Measurements from ENCODE around the gene AHCYL1. TPM values are rescaled to one million over a fixed set of nuclear protein-coding genes. Genes with fewer than 3 reads are reported as not detected.
"Not testable (repeated sequence)": the region's sequence is repeated elsewhere in the genome, so short reads cannot be mapped to it uniquely, and the experiment has no call there.

AHCYL1 gene
- 123 TPM for total RNA-seq
- long read RNA-seq, full-length matches to known transcripts, result 40 of 91 reads
- long read RNA-seq, partial matches to known transcripts, result 28 of 91 reads
- long read RNA-seq, other reads (novel, unspliced or antisense), result 23 of 91 reads

GRCh38 chr1:109984456-109985246 lies at the start of gene AHCYL1:
Gene AHCYL1 (plus strand): TSS chr1:109984765. CDS start chr1:109985053, 288 bp downstream.
- DNase-seq (ENCODE audit: low spot score), result peak; percentile 100

- DNase-seq (ENCODE audit: low spot score), result peak; percentile 81
Observed at GRCh38 chr1:109935451-109935900, 49.1 kb upstream of the AHCYL1 start.

DNA sequence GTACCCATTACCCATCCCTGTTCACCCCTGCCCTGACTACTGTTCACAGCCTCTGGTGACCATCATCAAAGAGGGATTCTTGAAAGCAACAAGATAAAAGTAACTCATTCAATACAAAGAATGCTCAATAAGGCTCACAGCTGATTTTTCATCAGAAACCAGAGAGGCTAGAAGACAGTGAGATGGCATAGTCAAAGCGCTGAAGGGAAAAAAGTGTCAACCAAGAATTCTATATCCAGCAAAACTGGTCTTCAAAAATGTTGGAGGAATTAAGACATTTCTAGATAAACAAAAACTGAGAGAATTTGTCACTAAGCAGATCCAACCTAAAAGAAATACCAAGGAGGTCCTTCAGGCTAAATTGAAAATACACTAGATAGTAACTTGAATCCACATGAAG lies 46.8 kb upstream of the AHCYL1 start:
- no peak for DNase-seq (ENCODE audit: low spot score)

DNA sequence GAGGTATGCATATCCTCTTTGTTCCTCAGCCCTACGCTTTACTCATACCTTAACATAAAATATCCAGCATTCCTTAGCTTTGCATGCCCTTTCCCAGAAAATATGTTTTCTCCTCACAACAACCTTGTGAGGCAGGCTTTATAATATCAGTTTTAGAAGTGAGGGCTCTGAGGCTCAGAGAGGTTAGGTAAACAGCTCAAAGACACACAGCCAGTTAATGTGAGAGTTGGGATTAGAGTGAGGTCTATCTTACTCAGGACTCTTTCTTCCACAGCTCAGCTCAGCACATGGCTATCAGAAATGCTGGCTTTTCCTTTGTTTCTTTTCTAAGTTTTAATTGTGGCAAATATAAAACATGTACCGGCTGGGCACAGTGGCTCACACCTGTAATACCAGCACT lies 46.0 kb upstream of the AHCYL1 start:
- DNase-seq (ENCODE audit: low spot score), result no peak

DNA sequence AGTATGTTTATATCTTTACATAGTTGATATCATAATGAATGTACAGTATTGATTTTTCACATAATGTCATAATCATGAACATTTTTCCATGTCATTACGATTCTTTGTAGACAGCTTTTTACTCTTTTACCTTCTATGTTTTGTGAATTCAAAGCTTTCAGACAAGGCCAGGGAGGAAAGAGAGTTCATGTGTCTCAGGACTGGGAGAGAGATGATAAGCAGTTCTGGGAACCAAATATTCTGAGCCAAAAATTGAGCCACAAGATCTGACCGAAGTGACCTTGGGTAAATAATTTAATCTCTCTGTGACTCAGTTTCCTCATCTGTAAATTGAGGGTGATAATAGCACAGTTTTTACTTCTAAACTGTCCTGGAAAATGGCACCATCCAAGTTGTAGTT lies 42.1 kb upstream of the AHCYL1 start:
- DNase-seq (ENCODE audit: low spot score), result no peak

- no peak for DNase-seq (ENCODE audit: low spot score)
Observed at GRCh38 chr1:109944541-109944940, 40.0 kb upstream of the AHCYL1 start.

- no peak for DNase-seq (ENCODE audit: low spot score)
Observed at GRCh38 chr1:109946511-109946910, 38.1 kb upstream of the AHCYL1 start.

DNA sequence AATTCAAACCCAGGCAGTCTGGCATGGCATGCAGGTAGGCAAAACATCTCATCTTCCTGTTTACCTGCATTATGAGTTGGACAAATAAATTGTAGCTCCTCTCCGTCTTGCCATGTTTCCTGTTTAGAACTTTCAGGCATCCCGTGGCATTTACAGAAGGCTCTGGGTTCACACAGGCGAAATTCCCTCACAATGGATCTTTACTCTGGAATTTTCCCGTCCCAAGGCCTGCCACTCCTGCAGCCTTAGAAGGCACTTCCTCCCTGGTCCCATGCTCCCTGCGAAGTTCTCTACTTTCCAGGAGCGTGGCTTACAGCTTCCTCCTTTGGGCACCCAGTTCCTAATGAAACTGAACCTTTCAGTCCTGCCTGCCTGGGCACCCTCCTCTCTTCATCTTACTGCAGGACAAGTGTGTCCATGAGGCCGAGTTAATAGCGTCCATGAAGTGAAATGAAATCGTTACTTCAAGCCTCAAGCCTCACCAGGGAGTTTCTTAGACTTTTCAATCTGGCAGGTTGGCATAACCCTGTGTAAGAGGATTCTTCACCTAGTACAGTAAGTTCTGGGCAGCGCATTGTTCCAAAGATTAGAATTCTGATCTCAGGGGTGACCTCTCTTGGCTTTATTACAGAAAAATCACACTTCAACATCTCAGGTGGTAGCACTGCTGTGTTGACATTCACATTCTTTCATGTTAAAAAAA lies 36.8 kb upstream of the AHCYL1 start:
- no peak for DNase-seq (ENCODE audit: low spot score)

GRCh38 chr1:109948285-109948630 lies 36.3 kb upstream of the AHCYL1 start:
- no peak for DNase-seq (ENCODE audit: low spot score)

DNA sequence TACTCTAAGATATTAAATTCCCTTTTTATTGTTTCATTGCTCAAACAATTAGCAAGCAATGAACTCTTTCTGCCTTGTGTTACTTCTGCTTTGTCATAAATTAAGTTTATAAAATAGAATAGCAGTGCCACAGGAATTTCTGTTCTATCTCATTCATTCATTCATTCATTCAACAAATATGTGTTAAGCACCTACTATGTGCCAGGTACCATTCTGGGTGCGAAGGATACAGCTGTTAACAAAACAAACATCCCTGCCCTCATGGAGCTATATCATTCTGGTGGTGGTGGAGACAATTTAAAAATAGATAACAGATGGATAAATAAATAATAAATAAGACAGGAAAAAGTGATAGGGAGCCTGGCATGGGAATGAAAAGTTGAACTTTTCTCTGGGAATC lies 34.5 kb upstream of the AHCYL1 start:
- DNase-seq (ENCODE audit: low spot score), result no peak

DNA sequence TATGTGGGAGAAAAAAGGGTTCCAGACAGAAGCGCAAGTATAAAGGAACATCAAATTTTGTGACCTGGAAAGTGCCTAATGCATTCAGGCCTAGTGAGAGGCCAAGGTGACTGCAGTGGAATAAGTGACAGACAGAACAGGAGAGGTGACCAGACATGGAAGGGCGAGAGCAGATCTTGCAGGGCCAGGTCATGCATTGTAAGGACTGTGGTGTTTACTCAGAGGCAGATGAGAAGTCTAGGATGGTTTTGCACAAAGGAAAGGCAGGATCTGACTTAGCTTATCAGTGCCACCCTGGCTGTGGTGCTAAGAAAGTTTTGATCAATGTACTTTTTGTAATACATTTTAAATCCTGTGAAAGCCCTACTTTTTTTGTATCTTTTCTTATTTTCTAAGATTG lies 34.1 kb upstream of the AHCYL1 start:
- no peak for DNase-seq (ENCODE audit: low spot score)

DNA sequence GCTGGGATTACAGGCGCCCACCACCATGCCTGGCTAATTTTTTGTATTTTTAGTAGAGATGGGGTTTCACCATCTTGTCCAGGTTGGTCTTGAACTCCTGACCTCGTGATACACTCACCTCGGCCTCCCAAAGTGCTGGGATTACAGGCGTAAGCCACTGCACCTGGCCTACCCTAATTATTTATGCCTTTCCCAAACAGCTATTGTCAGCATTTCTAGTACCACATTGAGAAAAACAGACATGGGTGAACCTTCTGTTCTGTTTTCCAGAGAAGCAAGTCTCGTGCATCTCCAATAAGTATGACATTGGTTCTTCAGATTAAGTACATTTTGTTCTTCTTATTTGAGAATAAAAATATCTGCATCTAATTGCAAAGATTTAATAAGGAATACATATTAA lies 33.1 kb upstream of the AHCYL1 start:
- not testable (repeated sequence) for DNase-seq (ENCODE audit: low spot score)

DNA sequence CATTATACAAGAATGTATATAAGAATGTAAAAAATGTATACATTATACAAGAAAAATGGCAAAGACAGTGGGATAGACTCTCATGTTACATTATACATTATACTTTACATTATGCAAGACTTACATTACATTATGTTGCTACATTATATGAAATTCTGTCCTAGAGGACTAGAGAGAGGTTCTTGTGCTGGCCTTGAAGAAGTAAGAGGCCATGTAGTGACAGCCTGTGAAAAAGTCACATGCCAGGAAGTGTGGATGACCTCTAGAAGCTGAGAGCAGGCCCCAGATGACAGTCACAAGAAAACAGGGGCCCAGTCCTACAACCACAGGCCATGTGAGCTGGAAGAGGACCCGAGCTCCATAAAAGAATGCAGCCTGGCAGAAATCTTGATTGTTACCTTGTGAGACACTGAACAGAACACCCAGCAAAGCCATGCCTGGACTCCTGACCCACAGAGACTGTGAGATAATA lies 30.5 kb upstream of the AHCYL1 start:
- DNase-seq (ENCODE audit: low spot score), result no peak

GRCh38 chr1:109959632-109959973 lies 25.0 kb upstream of the AHCYL1 start:
- no peak for DNase-seq (ENCODE audit: low spot score)

GRCh38 chr1:109959974-109960744 lies 24.4 kb upstream of the AHCYL1 start:
- DNase-seq (ENCODE audit: low spot score), result no peak

DNA sequence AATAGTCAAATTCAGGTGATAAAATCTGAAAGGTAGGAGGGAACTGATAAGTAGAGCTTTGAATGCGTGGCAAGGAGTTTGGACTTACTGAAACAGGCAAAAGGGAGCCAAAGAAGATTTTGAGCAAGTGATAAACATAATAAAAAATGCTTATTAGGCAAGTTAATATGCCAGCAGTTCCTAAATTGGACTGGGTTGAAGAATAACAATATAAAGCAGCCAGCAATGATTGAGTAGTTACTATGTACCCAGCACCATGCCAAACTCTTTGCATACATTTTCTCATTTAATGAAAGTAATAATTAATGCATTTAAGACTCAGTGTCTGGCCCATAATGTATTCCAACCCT lies 23.8 kb upstream of the AHCYL1 start:
- DNase-seq (ENCODE audit: low spot score), result no peak

- no peak for DNase-seq (ENCODE audit: low spot score)
Observed at GRCh38 chr1:109963864-109964263, 20.7 kb upstream of the AHCYL1 start.

GRCh38 chr1:109969146-109969829 lies 15.3 kb upstream of the AHCYL1 start:
- no peak for DNase-seq (ENCODE audit: low spot score)

- no peak for DNase-seq (ENCODE audit: low spot score)
Observed at GRCh38 chr1:109969907-109970306, 14.7 kb upstream of the AHCYL1 start.

DNA sequence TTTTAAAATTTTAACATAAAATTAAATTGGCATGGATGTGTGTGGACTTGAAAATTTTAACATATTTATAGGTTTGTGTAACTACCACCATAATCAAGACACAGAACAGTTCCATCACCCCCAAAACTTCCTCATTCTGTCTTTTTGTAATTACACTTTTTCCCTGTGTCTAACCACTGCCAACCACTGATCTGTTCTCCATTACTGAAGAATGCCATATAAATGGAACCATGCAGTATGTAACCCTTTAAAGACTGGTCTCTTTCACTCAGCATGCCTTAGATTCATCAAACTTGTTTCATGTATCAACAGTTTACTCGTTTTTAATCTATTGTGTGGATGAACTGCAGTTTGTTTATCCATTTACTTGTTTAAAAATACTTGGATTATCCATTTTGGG lies 13.0 kb upstream of the AHCYL1 start:
- no peak for DNase-seq (ENCODE audit: low spot score)

- no peak for DNase-seq (ENCODE audit: low spot score)
Observed at GRCh38 chr1:109974191-109974590, 10.4 kb upstream of the AHCYL1 start.
